T47D (cell line): ENCODE measurements around the gene TMEM178B.

Experiments
- DNase-seq, 2 experiments: peaks; one replicate each; pipeline versions ENCODE4 v3.0.0 to v3.0.0-alpha.2; 2011 to 2012; ENCODE audit warnings: low read depth in 1 of 2, low spot score in 1 of 2
- JUND ChIP-seq: IDR thresholded peaks from 2 replicates; pipeline ENCODE4 v1.6.1; 2012; ENCODE audit warnings: low read depth
- in situ Hi-C: cut with HindIII; loops from 2 replicates; pipeline ENCODE4 v1.10.0; 2016; ENCODE audit warnings: low sequenced_read_pairs, low pct_unique_long_range_greater_than_20kb

TMEM178B gene

GRCh38 chr7:141128506-141128905, 54.6 kb downstream of the TMEM178B start:
- in situ Hi-C loops = no loop called here
- no peak for DNase-seq
- TF ChIP-seq JUND = no peak

- DNase-seq = no peak
- TF ChIP-seq JUND = no peak
- in situ Hi-C loops = no loop called here
These were observed 55.1 kb downstream of the TMEM178B start for GRCh38 chr7:141128931-141129330.

- TF ChIP-seq JUND = no peak
- in situ Hi-C loops = no loop called here
- DNase-seq = no peak
These were observed 58.8 kb downstream of the TMEM178B start for GRCh38 chr7:141132671-141133070.

- in situ Hi-C loops = no loop called here
- DNase-seq = no peak
- TF ChIP-seq JUND = no peak
These were observed 59.8 kb downstream of the TMEM178B start for GRCh38 chr7:141133646-141134045.

GRCh38 chr7:141142058-141142457, 68.2 kb downstream of the TMEM178B start:
- no peak for DNase-seq
- TF ChIP-seq JUND = no peak
- in situ Hi-C loops = no loop called here

- in situ Hi-C loops = no loop called here
- TF ChIP-seq JUND = no peak
- DNase-seq = no peak
These were observed 71.2 kb downstream of the TMEM178B start for GRCh38 chr7:141144921-141145629.

- no peak for TF ChIP-seq JUND
- in situ Hi-C loops = no loop called here
These were observed 71.7 kb downstream of the TMEM178B start for GRCh38 chr7:141145630-141145982.

GRCh38 chr7:141147482-141147881, 73.6 kb downstream of the TMEM178B start:
- in situ Hi-C loops = no loop called here
- DNase-seq = no peak
- no peak for TF ChIP-seq JUND

More at GRCh38 chr7:141145630-141145982, 71.7 kb downstream of the TMEM178B start:
- no peak for DNase-seq

- no peak for DNase-seq
- TF ChIP-seq JUND = no peak
- in situ Hi-C loops = no loop called here
These were observed 76.6 kb downstream of the TMEM178B start for GRCh38 chr7:141150465-141150864.

- in situ Hi-C loops = no loop called here
- TF ChIP-seq JUND = no peak
These were observed 77.9 kb downstream of the TMEM178B start for GRCh38 chr7:141151746-141152145.

GRCh38 chr7:141153231-141153630, 79.4 kb downstream of the TMEM178B start:
- DNase-seq = no peak
- no peak for TF ChIP-seq JUND
- in situ Hi-C loops = no loop called here

More at GRCh38 chr7:141151746-141152145, 77.9 kb downstream of the TMEM178B start:
- no peak for DNase-seq

- in situ Hi-C loops = no loop called here
- no peak for TF ChIP-seq JUND
- DNase-seq = no peak
These were observed 80.4 kb downstream of the TMEM178B start for GRCh38 chr7:141154131-141154732.

GRCh38 chr7:141156407-141156806, 82.5 kb downstream of the TMEM178B start:
- in situ Hi-C loops = no loop called here
- no peak for DNase-seq
- no peak for TF ChIP-seq JUND
